ENCODE measurements around the gene TRAF3.
A peak's percentile ranks its signal among the peaks of the same experiment; 100 is the strongest.

The TRAF3 gene

DNA sequence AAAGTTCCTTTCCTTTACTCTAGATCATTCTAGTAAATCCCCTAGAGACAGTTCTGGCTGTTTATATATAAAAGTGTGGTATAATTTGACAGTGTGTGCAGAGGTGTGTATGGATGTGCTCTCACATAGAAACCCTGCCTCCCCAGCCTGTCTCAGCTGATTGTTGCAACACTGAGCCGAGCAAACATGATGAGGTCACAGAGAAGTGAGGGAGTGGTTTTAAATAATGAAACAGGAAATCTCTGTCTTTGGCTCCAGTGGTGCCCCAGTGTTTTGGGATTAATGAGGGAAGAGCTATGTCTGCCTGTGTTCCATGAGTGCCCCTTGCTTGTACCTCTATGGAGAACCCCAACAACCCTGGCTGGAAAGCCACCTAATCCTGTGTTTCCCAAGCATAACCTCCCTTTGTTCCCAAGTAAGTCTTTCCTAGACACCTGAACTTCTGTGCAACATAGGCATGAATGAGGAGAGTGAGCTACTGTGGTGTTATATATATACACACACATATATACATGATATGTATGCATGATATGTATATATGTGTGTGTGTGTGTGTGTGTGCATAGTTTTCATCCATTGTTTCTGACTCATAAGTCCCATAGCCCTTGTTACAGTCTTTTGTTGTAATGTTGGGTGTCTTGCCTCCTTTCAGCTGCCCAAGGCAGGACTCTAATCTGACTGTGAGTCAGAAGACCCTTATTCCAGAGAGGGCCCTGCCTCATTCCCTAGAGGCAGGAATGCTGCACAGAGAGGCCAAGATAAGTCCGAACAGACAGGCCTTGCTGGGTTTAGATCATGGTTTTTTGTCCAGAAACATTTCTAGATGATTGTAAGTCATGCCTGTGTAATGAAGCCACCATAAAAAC is 18.0 kb downstream of the TRAF3 start:
- no peak for DNase-seq (ENCODE audit: extremely low read depth, low read depth)
- TF ChIP-seq, protein P1, sequence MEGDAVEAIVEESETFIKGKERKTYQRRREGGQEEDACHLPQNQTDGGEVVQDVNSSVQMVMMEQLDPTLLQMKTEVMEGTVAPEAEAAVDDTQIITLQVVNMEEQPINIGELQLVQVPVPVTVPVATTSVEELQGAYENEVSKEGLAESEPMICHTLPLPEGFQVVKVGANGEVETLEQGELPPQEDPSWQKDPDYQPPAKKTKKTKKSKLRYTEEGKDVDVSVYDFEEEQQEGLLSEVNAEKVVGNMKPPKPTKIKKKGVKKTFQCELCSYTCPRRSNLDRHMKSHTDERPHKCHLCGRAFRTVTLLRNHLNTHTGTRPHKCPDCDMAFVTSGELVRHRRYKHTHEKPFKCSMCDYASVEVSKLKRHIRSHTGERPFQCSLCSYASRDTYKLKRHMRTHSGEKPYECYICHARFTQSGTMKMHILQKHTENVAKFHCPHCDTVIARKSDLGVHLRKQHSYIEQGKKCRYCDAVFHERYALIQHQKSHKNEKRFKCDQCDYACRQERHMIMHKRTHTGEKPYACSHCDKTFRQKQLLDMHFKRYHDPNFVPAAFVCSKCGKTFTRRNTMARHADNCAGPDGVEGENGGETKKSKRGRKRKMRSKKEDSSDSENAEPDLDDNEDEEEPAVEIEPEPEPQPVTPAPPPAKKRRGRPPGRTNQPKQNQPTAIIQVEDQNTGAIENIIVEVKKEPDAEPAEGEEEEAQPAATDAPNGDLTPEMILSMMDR (IDR thresholded peaks at IDR 0.05; ENCODE audit: low read depth, low read length): no peak; the same call in none of the 2 replicates

DNA sequence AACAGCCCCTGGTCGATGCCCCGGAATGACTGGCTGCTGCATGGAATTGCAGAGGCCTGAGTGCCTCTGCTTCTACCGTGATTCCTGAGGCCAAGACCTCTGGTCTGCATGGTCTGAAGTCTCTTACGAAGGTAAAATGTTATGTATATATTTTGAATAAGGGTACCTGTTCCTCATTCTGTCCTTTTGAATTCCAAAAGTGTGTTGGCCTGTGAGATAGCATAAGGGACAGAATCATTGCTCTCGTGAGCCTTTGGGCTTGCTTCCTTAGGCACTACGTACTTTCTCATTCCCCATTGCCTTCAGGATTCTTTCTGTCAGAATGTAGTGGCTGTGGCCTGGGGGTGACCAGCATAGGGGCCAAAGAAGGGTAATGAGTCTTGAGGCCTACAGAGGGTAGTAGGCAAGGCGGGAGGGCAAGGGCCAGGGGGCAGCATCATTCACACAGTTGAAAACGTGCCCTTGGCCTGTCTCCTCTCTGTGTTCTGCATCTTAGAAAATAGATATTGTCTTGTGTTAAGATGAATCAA is 19.5 kb downstream of the TRAF3 start:
- no peak for DNase-seq (ENCODE audit: extremely low read depth, low read depth)
- TF ChIP-seq, protein P1 (IDR thresholded peaks at IDR 0.05; ENCODE audit: low read depth, low read length): no peak

DNA sequence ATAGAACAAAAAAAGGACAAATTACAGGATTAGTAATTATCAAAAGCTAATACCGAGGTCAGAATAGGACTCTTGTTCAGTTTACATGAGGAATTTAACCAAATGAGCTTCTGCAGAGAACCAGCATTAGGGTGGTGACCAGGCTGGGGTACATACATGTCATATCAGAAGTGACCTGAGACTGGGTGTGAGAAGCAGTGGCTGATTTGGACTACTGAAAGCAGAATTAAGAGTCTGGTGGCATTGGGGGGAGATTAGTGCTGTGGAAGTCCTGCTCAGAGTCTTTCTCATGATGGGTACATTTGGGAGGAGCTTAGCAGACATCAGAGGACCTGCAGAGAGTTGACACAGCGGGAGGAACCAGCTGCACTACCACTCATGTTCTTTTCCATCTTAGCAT is 21.7 kb downstream of the TRAF3 start:
- no peak for DNase-seq (ENCODE audit: extremely low read depth, low read depth)
- TF ChIP-seq, protein P1 (IDR thresholded peaks at IDR 0.05; ENCODE audit: low read depth, low read length): no peak

DNA sequence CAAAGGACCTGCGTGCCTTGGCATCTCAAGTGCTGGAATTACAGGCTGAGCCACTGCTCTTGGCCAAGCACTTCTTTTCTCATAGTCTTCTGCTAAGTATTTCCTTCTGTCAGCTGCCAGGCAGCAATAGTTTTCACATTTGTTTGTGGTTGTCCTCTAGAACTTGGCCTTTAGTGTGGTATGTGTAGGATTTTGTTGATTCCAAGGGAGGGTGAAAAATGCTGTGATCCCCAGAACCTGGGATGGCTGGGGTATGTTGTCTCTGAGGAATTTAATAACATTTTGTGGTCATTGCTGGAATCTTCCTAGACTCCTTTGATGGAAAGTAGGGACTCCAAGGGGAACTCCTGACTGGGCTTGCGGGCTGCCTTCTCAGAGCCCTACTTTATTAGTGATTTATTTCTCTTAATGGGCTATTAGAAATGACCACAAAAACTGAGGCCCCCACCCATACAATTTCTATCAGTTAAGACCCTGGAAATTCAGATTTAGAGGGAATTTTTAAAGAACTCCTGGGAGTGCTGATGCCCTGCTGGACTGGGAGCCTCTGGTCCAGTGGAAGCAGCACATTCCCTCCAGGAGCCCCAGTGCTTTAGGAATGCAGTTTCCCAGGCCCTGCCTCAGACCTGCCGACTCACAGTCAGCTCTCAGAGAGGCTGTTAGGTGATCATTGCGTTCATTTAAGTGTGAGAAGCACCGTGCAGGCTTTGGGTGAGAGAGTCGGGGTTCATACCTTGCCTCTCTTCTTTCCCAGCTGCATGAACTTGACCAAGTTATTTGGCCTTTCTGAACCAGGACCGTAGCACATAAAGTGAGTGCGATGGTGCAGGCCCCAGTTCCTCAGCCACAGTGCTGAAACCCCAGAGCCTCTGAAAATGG is 22.7 kb downstream of the TRAF3 start:
- TF ChIP-seq, protein P1 (IDR thresholded peaks at IDR 0.05; ENCODE audit: low read depth, low read length): no peak
- DNase-seq (ENCODE audit: extremely low read depth, low read depth): peak; percentile 93

DNA sequence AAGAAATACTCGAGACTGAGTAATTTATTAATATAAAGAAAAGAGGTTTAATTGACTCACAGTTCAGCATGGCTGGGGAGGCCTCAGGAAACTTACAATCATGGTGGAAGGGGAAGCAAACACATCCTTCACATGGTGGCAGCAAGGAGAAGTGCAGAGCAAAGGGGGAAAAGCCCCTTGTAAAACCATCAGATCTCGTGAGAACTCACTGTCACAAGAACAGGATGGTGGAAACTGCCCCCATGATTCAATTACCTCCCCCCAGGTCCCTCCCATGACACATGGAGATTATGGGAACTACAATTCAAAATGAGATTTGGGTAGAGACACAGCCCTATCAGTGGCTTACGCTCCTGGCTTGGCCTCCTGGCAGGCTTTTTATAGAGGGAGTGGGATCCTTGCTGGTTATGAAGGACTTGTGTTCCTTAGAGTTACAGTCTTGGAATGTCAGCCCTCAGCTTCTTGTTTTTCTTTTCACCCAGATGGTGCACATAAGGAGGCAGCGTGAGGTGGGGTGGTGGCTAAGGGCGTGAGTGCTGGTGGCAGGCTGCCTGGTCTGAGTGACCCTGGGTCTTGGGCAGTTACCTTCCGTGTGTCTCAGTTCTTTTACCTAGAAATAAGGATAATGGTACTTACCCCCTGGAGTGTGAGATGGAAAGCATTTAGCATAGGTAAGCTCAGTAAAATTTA is 25.7 kb downstream of the TRAF3 start:
- TF ChIP-seq, protein P1 (IDR thresholded peaks at IDR 0.05; ENCODE audit: low read depth, low read length): no peak
- DNase-seq (ENCODE audit: extremely low read depth, low read depth): no peak

DNA sequence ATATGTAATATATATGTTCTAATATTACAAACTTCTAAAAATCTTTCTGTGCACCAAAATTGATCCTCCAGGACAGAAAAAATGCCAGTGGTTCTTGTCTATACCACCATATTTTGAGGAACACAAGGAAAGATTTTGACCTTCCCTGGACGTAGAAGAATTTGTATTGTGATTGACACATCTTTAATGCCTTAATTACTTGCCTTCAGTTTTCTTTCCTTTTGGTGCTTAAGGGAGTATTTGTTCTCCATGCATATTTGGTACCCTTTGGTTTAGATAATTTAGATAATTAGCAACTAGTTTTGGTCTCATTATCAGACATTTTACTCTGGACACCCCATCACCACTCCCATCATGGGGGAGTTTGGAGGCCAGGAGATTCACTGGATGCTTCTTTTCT is 27.6 kb downstream of the TRAF3 start:
- TF ChIP-seq, protein P1 (IDR thresholded peaks at IDR 0.05; ENCODE audit: low read depth, low read length): no peak
- no peak for DNase-seq (ENCODE audit: extremely low read depth, low read depth)
